ENCODE data around the gene DGKI.

DGKI gene

DNA sequence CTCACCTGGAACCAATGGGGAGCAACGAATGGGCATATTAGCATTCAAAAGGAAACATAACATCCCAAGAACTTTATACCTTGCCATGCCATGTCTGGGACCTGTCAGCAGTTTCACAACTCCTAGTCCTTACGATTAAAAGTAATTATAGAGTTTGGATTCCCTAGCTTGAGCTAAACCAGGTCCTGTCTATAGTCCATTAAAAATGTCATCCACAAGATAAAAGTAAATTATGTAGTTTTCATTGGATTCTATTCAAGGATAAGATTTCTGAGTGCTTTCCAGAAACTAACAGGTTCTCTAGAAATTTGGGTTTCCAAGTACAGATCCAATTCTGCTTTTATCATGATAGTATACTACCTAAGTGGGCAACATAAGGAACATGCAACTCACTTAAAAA is 339.7 kb downstream of the DGKI start:
- H3K14ac ChIP-seq (ENCODE audit: low read length): no peak overlapping the region
- H3K27me3 ChIP-seq (ENCODE audit: control insufficient read depth in 3 of 3, insufficient read depth in 3 of 3, low read depth in 1 of 3, low read length in 3 of 3): no peaks in the 10 kb centered on the region
- no peak overlapping the region for H3K27ac ChIP-seq (replicated peaks; ENCODE audit: low read length)
- no peak overlapping the region for H4K8ac ChIP-seq (ENCODE audit: low read depth, low read length)
- H3K4me2 ChIP-seq (ENCODE audit: insufficient read depth, low read length, poor library complexity, severe bottlenecking): no peak overlapping the region
- H2AFZ ChIP-seq (ENCODE audit: low read length): no peak overlapping the region
- DNase-seq (ENCODE audit: low spot score): no peak
- H2BK12ac ChIP-seq (ENCODE audit: low read length): no peak overlapping the region
- no peaks in the 10 kb centered on the region for H3K79me1 ChIP-seq (ENCODE audit: low read depth, low read length)
- no peak overlapping the region for H2BK120ac ChIP-seq (ENCODE audit: low read depth, low read length)
- H2AK5ac ChIP-seq (ENCODE audit: low read depth, low read length): no peak overlapping the region
- H3K18ac ChIP-seq (ENCODE audit: low read length): no peak overlapping the region
- no CpG with 5 or more reads among the region's 2 CpGs for WGBS, 2 donors (ENCODE audit: extremely low coverage in 2 of 2, insufficient read length in 2 of 2, insufficient replicate concordance in 1 of 2)
- H2BK5ac ChIP-seq (ENCODE audit: low read length): no peak overlapping the region
- no peaks in the 10 kb centered on the region for H3K36me3 ChIP-seq (replicated peaks in 1 of 2; ENCODE audit: control insufficient read depth in 2 of 2, insufficient read depth in 2 of 2, low read length in 2 of 2)
- H2BK15ac ChIP-seq (ENCODE audit: low read length): no peak overlapping the region
- H3K23ac ChIP-seq (ENCODE audit: low read depth, low read length, poor library complexity): no peak overlapping the region
- no peak overlapping the region for H3K9ac ChIP-seq (ENCODE audit: low read depth, low read length, poor library complexity)
- peaks cover 0 to 3% of the 10 kb centered on the region in 2 donors for H3K9me3 ChIP-seq (replicated peaks in 1 of 2; ENCODE audit: control insufficient read depth in 2 of 2, insufficient read depth in 1 of 2, low read depth in 1 of 2, low read length in 2 of 2)
- peaks cover 0 to 2% of the 10 kb centered on the region in 2 donors for H3K4me1 ChIP-seq (ENCODE audit: control insufficient read depth in 2 of 2, insufficient read depth in 1 of 2, low read depth in 1 of 2, low read length in 2 of 2)
- H4K91ac ChIP-seq (ENCODE audit: low read depth, low read length, poor library complexity): no peak overlapping the region
- H3K4me3 ChIP-seq (ENCODE audit: low read length in 2 of 2): no peak overlapping the region
- no peak overlapping the region for H3K4ac ChIP-seq (ENCODE audit: low read length)

DNA sequence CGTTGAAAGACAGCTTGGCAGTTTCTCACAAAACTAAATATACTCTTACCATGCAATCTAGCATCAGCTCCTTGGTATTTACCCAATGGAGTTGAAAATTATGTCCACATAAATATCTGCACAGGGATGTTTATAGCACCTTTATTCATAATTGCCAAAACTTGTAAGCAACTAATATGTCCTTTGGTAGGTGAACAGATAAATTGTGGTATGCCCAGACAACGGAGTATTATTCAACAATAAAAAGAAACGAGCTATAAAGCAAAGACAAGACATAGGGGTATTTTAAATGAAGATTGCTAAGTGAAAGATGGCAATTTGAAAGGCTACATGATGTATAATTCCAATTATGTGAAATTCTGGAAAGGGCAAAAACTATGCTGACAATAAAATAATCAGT is 340.7 kb downstream of the DGKI start:
- no peak overlapping the region for H3K4me2 ChIP-seq (ENCODE audit: insufficient read depth, low read length, poor library complexity, severe bottlenecking)
- no peaks in the 10 kb centered on the region for H3K36me3 ChIP-seq (replicated peaks in 1 of 2; ENCODE audit: control insufficient read depth in 2 of 2, insufficient read depth in 2 of 2, low read length in 2 of 2)
- no CpG with 5 or more reads among the region's 3 CpGs for WGBS, 2 donors (ENCODE audit: extremely low coverage in 2 of 2, insufficient read length in 2 of 2, insufficient replicate concordance in 1 of 2)
- H3K18ac ChIP-seq (ENCODE audit: low read length): no peak overlapping the region
- H2AK5ac ChIP-seq (ENCODE audit: low read depth, low read length): no peak overlapping the region
- no peak overlapping the region for H3K14ac ChIP-seq (ENCODE audit: low read length)
- no peak for DNase-seq (ENCODE audit: low spot score)
- no peak overlapping the region for H2BK5ac ChIP-seq (ENCODE audit: low read length)
- no peak overlapping the region for H2BK120ac ChIP-seq (ENCODE audit: low read depth, low read length)
- no peak overlapping the region for H3K4ac ChIP-seq (ENCODE audit: low read length)
- no peak overlapping the region for H3K9ac ChIP-seq (ENCODE audit: low read depth, low read length, poor library complexity)
- no peak overlapping the region for H2BK15ac ChIP-seq (ENCODE audit: low read length)
- H3K9me3 ChIP-seq (replicated peaks in 1 of 2; ENCODE audit: control insufficient read depth in 2 of 2, insufficient read depth in 1 of 2, low read depth in 1 of 2, low read length in 2 of 2): peaks cover 0 to 3% of the 10 kb centered on the region in 2 donors
- H2AFZ ChIP-seq (ENCODE audit: low read length): no peak overlapping the region
- H3K27ac ChIP-seq (replicated peaks; ENCODE audit: low read length): no peak overlapping the region
- no peaks in the 10 kb centered on the region for H3K79me1 ChIP-seq (ENCODE audit: low read depth, low read length)
- H4K91ac ChIP-seq (ENCODE audit: low read depth, low read length, poor library complexity): no peak overlapping the region
- H3K27me3 ChIP-seq (ENCODE audit: control insufficient read depth in 3 of 3, insufficient read depth in 3 of 3, low read depth in 1 of 3, low read length in 3 of 3): no peaks in the 10 kb centered on the region
- no peak overlapping the region for H2BK12ac ChIP-seq (ENCODE audit: low read length)
- no peak overlapping the region for H3K23ac ChIP-seq (ENCODE audit: low read depth, low read length, poor library complexity)
- peaks cover 0 to 2% of the 10 kb centered on the region in 2 donors for H3K4me1 ChIP-seq (ENCODE audit: control insufficient read depth in 2 of 2, insufficient read depth in 1 of 2, low read depth in 1 of 2, low read length in 2 of 2)
- H4K8ac ChIP-seq (ENCODE audit: low read depth, low read length): no peak overlapping the region
- H3K4me3 ChIP-seq (ENCODE audit: low read length in 2 of 2): no peak overlapping the region

DNA sequence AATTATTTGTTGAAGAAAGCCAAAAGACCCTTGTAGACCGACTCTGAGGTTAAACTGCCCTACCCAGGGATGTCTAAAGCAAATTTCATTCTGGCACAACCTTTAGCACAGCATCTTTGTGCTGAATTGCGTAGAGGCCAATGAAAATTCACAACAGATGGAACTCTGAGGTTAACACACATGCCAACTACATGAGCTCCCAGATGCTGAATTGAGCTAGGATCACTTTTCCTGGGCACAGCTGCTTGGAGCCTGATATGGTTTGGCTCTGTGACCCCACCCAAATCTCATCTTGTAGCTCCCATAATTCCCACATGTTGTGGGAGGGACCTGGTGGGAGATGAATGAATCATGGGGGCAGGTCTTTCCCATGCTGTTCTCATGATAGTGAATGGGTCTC is 345.2 kb downstream of the DGKI start:
- H4K91ac ChIP-seq (ENCODE audit: low read depth, low read length, poor library complexity): no peak overlapping the region
- H3K27me3 ChIP-seq (ENCODE audit: control insufficient read depth in 3 of 3, insufficient read depth in 3 of 3, low read depth in 1 of 3, low read length in 3 of 3): no peaks in the 10 kb centered on the region
- H3K4me3 ChIP-seq (ENCODE audit: low read length in 2 of 2): no peak overlapping the region
- no peaks in the 10 kb centered on the region for H3K4me1 ChIP-seq (ENCODE audit: control insufficient read depth in 2 of 2, insufficient read depth in 1 of 2, low read depth in 1 of 2, low read length in 2 of 2)
- no peak overlapping the region for H4K8ac ChIP-seq (ENCODE audit: low read depth, low read length)
- no peak overlapping the region for H3K4me2 ChIP-seq (ENCODE audit: insufficient read depth, low read length, poor library complexity, severe bottlenecking)
- no peak overlapping the region for H2AK5ac ChIP-seq (ENCODE audit: low read depth, low read length)
- no peak overlapping the region for H2BK5ac ChIP-seq (ENCODE audit: low read length)
- H2BK12ac ChIP-seq (ENCODE audit: low read length): no peak overlapping the region
- no peak overlapping the region for H3K27ac ChIP-seq (replicated peaks; ENCODE audit: low read length)
- H3K14ac ChIP-seq (ENCODE audit: low read length): no peak overlapping the region
- no peak overlapping the region for H3K9ac ChIP-seq (ENCODE audit: low read depth, low read length, poor library complexity)
- H3K9me3 ChIP-seq (replicated peaks in 1 of 2; ENCODE audit: control insufficient read depth in 2 of 2, insufficient read depth in 1 of 2, low read depth in 1 of 2, low read length in 2 of 2): no peaks in the 10 kb centered on the region
- no peak overlapping the region for H3K23ac ChIP-seq (ENCODE audit: low read depth, low read length, poor library complexity)
- H3K18ac ChIP-seq (ENCODE audit: low read length): no peak overlapping the region
- no CpG with 5 or more reads among the region's 2 CpGs for WGBS, 2 donors (ENCODE audit: extremely low coverage in 2 of 2, insufficient read length in 2 of 2, insufficient replicate concordance in 1 of 2)
- no peaks in the 10 kb centered on the region for H3K79me1 ChIP-seq (ENCODE audit: low read depth, low read length)
- no peak overlapping the region for H3K4ac ChIP-seq (ENCODE audit: low read length)
- H2BK120ac ChIP-seq (ENCODE audit: low read depth, low read length): no peak overlapping the region
- no peaks in the 10 kb centered on the region for H3K36me3 ChIP-seq (replicated peaks in 1 of 2; ENCODE audit: control insufficient read depth in 2 of 2, insufficient read depth in 2 of 2, low read length in 2 of 2)
- no peak overlapping the region for H2AFZ ChIP-seq (ENCODE audit: low read length)
- H2BK15ac ChIP-seq (ENCODE audit: low read length): no peak overlapping the region
- DNase-seq (ENCODE audit: low spot score): no peak

DNA sequence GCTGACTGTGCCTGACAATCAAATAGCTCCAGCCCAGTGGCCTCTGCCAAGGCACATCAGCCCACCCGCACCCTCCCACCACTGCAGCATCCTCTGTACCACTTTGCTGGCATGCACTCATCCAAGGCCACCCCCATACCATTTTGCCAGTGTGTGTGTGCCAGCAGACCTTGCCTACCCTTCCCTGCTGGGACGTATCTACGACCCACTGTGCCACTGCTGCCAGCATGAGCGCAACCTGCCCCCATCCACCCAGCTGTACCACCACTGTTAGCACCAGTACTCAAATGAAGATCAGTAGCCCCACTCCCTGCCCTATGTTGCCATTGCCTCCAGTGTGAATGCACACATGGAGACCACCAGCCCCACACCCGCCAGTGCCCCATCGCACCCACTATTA is 353.9 kb downstream of the DGKI start:
- Histone ChIP-seq H3K27ac (replicated peaks; ENCODE audit: low read length) (no peak overlapping the region), H3K14ac (ENCODE audit: low read length) (no peak overlapping the region), H2BK120ac (ENCODE audit: low read depth, low read length) (peak overlapping the region; percentile 63), H3K79me1 (ENCODE audit: low read depth, low read length) (peaks cover 1% of the 10 kb centered on the region), H3K23ac (ENCODE audit: low read depth, low read length, poor library complexity) (peak overlapping the region; percentile 13), H3K18ac (ENCODE audit: low read length) (peak overlapping the region; percentile 67), H3K4me1 (ENCODE audit: control insufficient read depth in 2 of 2, insufficient read depth in 1 of 2, low read depth in 1 of 2, low read length in 2 of 2) (peaks cover 0 to 1% of the 10 kb centered on the region in 2 donors), H3K9ac (ENCODE audit: low read depth, low read length, poor library complexity) (peak overlapping the region; percentile 18), H4K91ac (ENCODE audit: low read depth, low read length, poor library complexity) (no peak overlapping the region), H3K4me2 (ENCODE audit: insufficient read depth, low read length, poor library complexity, severe bottlenecking) (no peak overlapping the region), H4K8ac (ENCODE audit: low read depth, low read length) (no peak overlapping the region), H2AFZ (ENCODE audit: low read length) (no peak overlapping the region), H3K4ac (ENCODE audit: low read length) (no peak overlapping the region), H3K36me3 (replicated peaks in 1 of 2; ENCODE audit: control insufficient read depth in 2 of 2, insufficient read depth in 2 of 2, low read length in 2 of 2) (no peaks in the 10 kb centered on the region), H2AK5ac (ENCODE audit: low read depth, low read length) (peak overlapping the region; percentile 49), H2BK5ac (ENCODE audit: low read length) (no peak overlapping the region), H3K9me3 (replicated peaks in 1 of 2; ENCODE audit: control insufficient read depth in 2 of 2, insufficient read depth in 1 of 2, low read depth in 1 of 2, low read length in 2 of 2) (peaks cover 2% of the 10 kb centered on the region in 2 donors), H3K4me3 (ENCODE audit: low read length in 2 of 2) (peak overlapping the region in 1 of 2 donors; percentile 30), H3K27me3 (ENCODE audit: control insufficient read depth in 3 of 3, insufficient read depth in 3 of 3, low read depth in 1 of 3, low read length in 3 of 3) (no peaks in the 10 kb centered on the region), H2BK12ac (ENCODE audit: low read length) (peak overlapping the region; percentile 43), H2BK15ac (ENCODE audit: low read length) (peak overlapping the region; percentile 43)
- WGBS, 2 donors (ENCODE audit: extremely low coverage in 2 of 2, insufficient read length in 2 of 2, insufficient replicate concordance in 1 of 2): no CpG with 5 or more reads among the region's 6 CpGs
- DNase-seq (ENCODE audit: low spot score): no peak

Measured in neuronal stem cell (in vitro differentiated cells).